ENCODE measurements around the gene AVEN. TPM values are rescaled to one million over a fixed set of nuclear protein-coding genes. Genes with fewer than 3 reads are reported as not detected.

The AVEN gene
- total and polyA plus RNA-seq, 2 experiments from 2014 or later = 7.7 to 10.3 TPM

GRCh38 chr15:34019369-34019990, 19.5 kb downstream of the AVEN start:
- Histone ChIP-seq H3K36me3 (ENCODE audit: insufficient read depth) (no peaks in the 10 kb centered on the region), H2AFZ (no peak overlapping the region), H3K27ac (ENCODE audit: low read depth) (no peak overlapping the region), H3K4me1 (ENCODE audit: insufficient read depth) (peaks cover 11% of the 10 kb centered on the region), H3K9me2 (ENCODE audit: insufficient read depth) (no peaks in the 10 kb centered on the region; the same call in 1 of the 2 replicates), H3K27me3 (ENCODE audit: insufficient read depth) (no peaks in the 10 kb centered on the region), H4K20me1 (replicated peaks; ENCODE audit: insufficient read depth) (no peaks in the 10 kb centered on the region), H3F3A (replicated peaks; ENCODE audit: low read depth) (no peaks in the 10 kb centered on the region), H3K4me3 (no peak overlapping the region), H3K79me2 (replicated peaks; ENCODE audit: insufficient read depth) (no peaks in the 10 kb centered on the region; the same call in 1 of the 2 replicates), H3K4me2 (no peak overlapping the region)
- ATAC-seq = no peak
- peaks cover 27% of the 10 kb centered on the region for H3K4me1 Mint-ChIP-seq
- TF ChIP-seq POLR2AphosphoS5 (IDR thresholded peaks at IDR 0.05; ENCODE audit: low read depth) (no peak), ZNF331 (CRISPR knock-in tag; IDR thresholded peaks at IDR 0.05; ENCODE audit: low read depth) (no peak), EZH2phosphoT487 (IDR thresholded peaks at IDR 0.05; ENCODE audit: unreplicated experiment) (no peak), ZNF462 (CRISPR knock-in tag; IDR thresholded peaks at IDR 0.05) (no peak), CREB1 (CRISPR knock-in tag; IDR thresholded peaks at IDR 0.05; ENCODE audit: low read depth) (no peak), ETS1 (IDR thresholded peaks at IDR 0.05) (no peak), EZH2 (IDR thresholded peaks at IDR 0.05; ENCODE audit: low read depth, unreplicated experiment) (no peak), STAT1 (IDR thresholded peaks at IDR 0.05; ENCODE audit: unreplicated experiment) (no peak), NANOG (IDR thresholded peaks at IDR 0.05; ENCODE audit: borderline replicate concordance) (no peak), JUNB (IDR thresholded peaks at IDR 0.05; ENCODE audit: unreplicated experiment) (no peak), ZNF114 (CRISPR knock-in tag; IDR thresholded peaks at IDR 0.05) (no peak)
- TF ChIP-seq, protein P1, sequence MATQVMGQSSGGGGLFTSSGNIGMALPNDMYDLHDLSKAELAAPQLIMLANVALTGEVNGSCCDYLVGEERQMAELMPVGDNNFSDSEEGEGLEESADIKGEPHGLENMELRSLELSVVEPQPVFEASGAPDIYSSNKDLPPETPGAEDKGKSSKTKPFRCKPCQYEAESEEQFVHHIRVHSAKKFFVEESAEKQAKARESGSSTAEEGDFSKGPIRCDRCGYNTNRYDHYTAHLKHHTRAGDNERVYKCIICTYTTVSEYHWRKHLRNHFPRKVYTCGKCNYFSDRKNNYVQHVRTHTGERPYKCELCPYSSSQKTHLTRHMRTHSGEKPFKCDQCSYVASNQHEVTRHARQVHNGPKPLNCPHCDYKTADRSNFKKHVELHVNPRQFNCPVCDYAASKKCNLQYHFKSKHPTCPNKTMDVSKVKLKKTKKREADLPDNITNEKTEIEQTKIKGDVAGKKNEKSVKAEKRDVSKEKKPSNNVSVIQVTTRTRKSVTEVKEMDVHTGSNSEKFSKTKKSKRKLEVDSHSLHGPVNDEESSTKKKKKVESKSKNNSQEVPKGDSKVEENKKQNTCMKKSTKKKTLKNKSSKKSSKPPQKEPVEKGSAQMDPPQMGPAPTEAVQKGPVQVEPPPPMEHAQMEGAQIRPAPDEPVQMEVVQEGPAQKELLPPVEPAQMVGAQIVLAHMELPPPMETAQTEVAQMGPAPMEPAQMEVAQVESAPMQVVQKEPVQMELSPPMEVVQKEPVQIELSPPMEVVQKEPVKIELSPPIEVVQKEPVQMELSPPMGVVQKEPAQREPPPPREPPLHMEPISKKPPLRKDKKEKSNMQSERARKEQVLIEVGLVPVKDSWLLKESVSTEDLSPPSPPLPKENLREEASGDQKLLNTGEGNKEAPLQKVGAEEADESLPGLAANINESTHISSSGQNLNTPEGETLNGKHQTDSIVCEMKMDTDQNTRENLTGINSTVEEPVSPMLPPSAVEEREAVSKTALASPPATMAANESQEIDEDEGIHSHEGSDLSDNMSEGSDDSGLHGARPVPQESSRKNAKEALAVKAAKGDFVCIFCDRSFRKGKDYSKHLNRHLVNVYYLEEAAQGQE (IDR thresholded peaks at IDR 0.05; ENCODE audit: unreplicated experiment) = no peak
- TF ChIP-seq, protein P2, sequence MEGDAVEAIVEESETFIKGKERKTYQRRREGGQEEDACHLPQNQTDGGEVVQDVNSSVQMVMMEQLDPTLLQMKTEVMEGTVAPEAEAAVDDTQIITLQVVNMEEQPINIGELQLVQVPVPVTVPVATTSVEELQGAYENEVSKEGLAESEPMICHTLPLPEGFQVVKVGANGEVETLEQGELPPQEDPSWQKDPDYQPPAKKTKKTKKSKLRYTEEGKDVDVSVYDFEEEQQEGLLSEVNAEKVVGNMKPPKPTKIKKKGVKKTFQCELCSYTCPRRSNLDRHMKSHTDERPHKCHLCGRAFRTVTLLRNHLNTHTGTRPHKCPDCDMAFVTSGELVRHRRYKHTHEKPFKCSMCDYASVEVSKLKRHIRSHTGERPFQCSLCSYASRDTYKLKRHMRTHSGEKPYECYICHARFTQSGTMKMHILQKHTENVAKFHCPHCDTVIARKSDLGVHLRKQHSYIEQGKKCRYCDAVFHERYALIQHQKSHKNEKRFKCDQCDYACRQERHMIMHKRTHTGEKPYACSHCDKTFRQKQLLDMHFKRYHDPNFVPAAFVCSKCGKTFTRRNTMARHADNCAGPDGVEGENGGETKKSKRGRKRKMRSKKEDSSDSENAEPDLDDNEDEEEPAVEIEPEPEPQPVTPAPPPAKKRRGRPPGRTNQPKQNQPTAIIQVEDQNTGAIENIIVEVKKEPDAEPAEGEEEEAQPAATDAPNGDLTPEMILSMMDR (conservative IDR thresholded peaks at IDR 0.05; ENCODE audit: low read depth in 2 of 2) = no peak
- H3K9me3 Mint-ChIP-seq = no peaks in the 10 kb centered on the region
- peaks cover 2% of the 10 kb centered on the region for H3K27me3 Mint-ChIP-seq (ENCODE audit: insufficient read depth, low read depth, poor library complexity)
- no peak overlapping the region for H3K27ac Mint-ChIP-seq
- no peak for DNase-seq (ENCODE audit: low spot score)
- H3K36me3 Mint-ChIP-seq (ENCODE audit: low read depth) = peaks cover 24% of the 10 kb centered on the region
- H3K4me3 Mint-ChIP-seq = no peak overlapping the region

Data from GM23338 (cell line).